GF-D8 (cell line): ENCODE data around the gene KRT9.
"Not testable (repeated sequence)": the region's sequence is repeated elsewhere in the genome, so short reads cannot be mapped to it uniquely, and the experiment has no call there.

Source experiments
- DNase-seq: peaks from one replicate; lab custom pipeline; 2025; lab: John Stamatoyannopoulos, UW

The KRT9 gene

GRCh38 chr17:41545829-41546410 is 25.9 kb downstream of the KRT9 start:
- no peak for DNase-seq

GRCh38 chr17:41544935-41545334 is 26.9 kb downstream of the KRT9 start:
- DNase-seq = no peak

GRCh38 chr17:41544491-41544892 is 27.4 kb downstream of the KRT9 start:
- DNase-seq = no peak

- not testable (repeated sequence) for DNase-seq
Observed at GRCh38 chr17:41542786-41543185, 29.1 kb downstream of the KRT9 start.

- DNase-seq = no peak
Observed at GRCh38 chr17:41542357-41542756, 29.5 kb downstream of the KRT9 start.

GRCh38 chr17:41540921-41541625 is 30.8 kb downstream of the KRT9 start:
- no peak for DNase-seq

GRCh38 chr17:41539979-41540701 is 31.7 kb downstream of the KRT9 start:
- DNase-seq = no peak

GRCh38 chr17:41539071-41539492 is 32.8 kb downstream of the KRT9 start:
- no peak for DNase-seq

- DNase-seq = no peak
Observed at GRCh38 chr17:41538565-41538991, 33.3 kb downstream of the KRT9 start.

- DNase-seq = no peak
Observed at GRCh38 chr17:41537990-41538389, 33.9 kb downstream of the KRT9 start.

- DNase-seq = no peak
Observed at GRCh38 chr17:41537614-41537954, 34.3 kb downstream of the KRT9 start.

- DNase-seq = no peak
Observed at GRCh38 chr17:41536741-41537613, 34.9 kb downstream of the KRT9 start.

- DNase-seq = no peak
Observed at GRCh38 chr17:41535764-41536481, 35.9 kb downstream of the KRT9 start.

- DNase-seq = no peak
Observed at GRCh38 chr17:41534899-41535546, 36.8 kb downstream of the KRT9 start.

- DNase-seq = no peak
Observed at GRCh38 chr17:41533613-41534012, 38.2 kb downstream of the KRT9 start.

GRCh38 chr17:41532947-41533570 is 38.8 kb downstream of the KRT9 start:
- no peak for DNase-seq

- no peak for DNase-seq
Observed at GRCh38 chr17:41531993-41532392, 39.9 kb downstream of the KRT9 start.

- no peak for DNase-seq
Observed at GRCh38 chr17:41530062-41531048, 41.5 kb downstream of the KRT9 start.

GRCh38 chr17:41529491-41529915 is 42.4 kb downstream of the KRT9 start:
- no peak for DNase-seq
